Adipose tissue (tissue), 3 donors: ENCODE results near the gene FLT4. TPM values are rescaled to one million over a fixed set of nuclear protein-coding genes. Genes with fewer than 3 reads are reported as not detected.
"Not testable (repeated sequence)": the region's sequence is repeated elsewhere in the genome, so short reads cannot be mapped to it uniquely, and the experiment has no call there.

Experiments
- H3K27ac ChIP-seq: one replicate; pipeline ENCODE4 v1.5.1; 2013; ENCODE audit warnings: low read depth, low read length
- WGBS, 3 donors: extraction: QIAGEN DNeasy Blood & Tissue Kit; methylation state at CpG; one replicate each; pipeline ENCODE4 v1.1.7; 2013; 5-methylcytosine and 5-hydroxymethylcytosine counted together
- polyA plus RNA-seq, 3 donors: library from polyadenylated mRNA; stranded (reverse); fragments of 200-250 nt; gene quantifications; one replicate each; pipeline ENCODE4 v1.2.3, GENCODE V29; 2013
- donor health status: healthy with polysubstance abuse.
- donor health status: Bipolar disorder and iron deficiency.
- donor health status: healthy.

FLT4 gene
- polyA plus RNA-seq, result 10 to 100 TPM in 2 of 3 donors, 1 to 10 TPM in 1; 2.9 to 24.7 (median 13.1) TPM

DNA sequence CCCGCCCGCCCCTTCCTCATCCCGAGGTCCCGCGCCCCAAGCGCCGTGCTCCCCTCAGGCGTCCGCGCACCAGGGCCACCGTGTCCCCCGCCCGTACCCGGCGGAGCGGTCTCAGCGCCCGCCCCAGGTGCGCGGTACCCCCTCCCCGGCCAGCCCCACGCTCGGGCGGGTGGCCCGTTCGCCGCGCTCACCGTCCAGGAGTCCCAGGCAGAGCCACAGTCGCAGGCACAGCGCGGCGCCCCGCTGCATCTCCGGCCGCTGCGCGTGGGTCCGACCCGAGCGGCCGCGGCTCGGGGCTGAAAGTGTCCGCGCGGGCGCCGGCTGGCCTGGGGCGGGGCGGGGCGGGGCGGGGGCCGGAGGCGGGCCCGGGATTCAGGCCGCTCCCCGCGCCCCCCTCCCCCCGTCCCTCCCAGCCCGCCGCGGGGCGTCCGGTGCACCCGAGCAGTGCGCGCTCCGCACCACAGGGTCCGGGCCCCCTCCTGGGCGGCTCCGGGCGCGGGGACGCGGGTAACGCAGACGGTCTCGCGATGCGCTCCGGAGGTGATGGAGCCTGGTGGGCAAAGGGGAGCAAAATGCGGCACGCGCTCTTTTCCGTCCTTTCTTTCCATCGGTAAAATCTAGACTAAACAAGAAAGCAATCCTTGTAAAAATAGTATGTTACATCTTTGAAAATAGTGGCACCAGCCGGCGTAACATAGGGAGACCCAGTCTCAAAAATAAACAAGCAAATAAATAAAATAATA lies at the start of gene FLT4:
Gene FLT4 (minus strand): TSS at position 304 of the 743 bp plus-strand sequence. CDS start 55 bp downstream, at position 249.
- WGBS, 3 donors, result 1 to 2% (median 1%) methylated on average over 58 to 89 of the region's 89 CpGs
- no peak within 1 kb of the TSS for H3K27ac ChIP-seq

DNA sequence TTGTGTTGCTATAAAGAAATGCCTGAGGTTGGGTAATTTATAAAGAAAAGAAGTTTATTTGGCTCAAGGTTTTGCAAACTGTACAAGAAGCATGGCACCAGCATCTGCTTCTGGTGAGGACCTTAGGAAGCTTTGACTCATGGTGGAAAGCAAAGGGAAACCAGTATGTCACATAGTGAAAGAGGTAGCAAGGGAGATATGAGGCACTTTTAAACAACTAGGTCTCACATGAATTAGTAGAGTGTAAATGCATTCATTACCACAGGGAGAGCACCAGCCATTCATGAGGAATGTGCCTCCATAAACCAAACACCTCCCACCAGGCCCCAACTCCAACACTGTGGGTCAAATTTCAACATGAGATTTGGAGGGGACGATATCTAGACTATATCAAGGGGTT lies 49.6 kb upstream of the FLT4 start:
- 62 to 83% (median 83%) methylated on average over 1 of the region's 1 CpG for WGBS, 3 donors
- no peak overlapping the region for H3K27ac ChIP-seq

DNA sequence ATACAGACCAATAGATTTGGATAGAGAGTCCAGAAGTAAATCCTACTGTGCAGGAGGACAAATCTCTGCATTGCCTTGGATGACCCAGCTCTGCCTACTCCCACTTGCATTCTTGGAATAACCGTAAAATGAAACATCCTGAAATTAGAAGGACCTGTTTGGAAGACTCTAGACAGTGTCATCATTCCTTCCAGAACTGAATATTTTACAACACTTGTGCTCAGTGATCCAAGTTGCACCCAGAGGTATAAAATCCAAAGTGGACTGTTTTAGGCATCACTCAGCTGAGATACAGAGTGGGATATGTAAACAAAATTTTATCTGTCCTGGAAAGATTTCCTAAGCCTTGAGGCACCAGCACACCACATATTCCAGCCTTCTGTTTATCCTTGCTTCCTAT lies 46.7 kb upstream of the FLT4 start:
- no peak overlapping the region for H3K27ac ChIP-seq
- 67 to 82% (median 81%) methylated on average over 1 of the region's 1 CpG for WGBS, 3 donors

DNA sequence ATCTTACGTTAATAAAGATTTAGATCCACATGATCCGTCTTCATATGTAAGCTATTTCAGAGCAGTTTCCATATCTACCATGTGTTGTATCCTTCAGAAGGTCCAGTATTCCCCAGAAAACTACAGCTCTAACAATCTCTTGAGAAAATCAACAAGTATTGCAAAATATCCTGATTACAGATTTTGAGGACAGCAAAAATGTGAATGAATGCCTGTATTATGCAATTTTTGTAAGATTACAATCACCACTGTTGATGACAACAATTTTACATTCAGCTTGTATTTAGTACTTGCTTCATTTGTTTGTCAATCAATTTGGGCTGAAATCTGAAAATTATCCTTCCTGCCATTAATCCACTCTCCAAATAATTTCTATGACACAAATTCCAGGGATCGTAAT lies 43.0 kb upstream of the FLT4 start:
- WGBS, 3 donors, result 57 to 85% (median 64%) methylated on average over 3 of the region's 3 CpGs
- no peak overlapping the region for H3K27ac ChIP-seq

DNA sequence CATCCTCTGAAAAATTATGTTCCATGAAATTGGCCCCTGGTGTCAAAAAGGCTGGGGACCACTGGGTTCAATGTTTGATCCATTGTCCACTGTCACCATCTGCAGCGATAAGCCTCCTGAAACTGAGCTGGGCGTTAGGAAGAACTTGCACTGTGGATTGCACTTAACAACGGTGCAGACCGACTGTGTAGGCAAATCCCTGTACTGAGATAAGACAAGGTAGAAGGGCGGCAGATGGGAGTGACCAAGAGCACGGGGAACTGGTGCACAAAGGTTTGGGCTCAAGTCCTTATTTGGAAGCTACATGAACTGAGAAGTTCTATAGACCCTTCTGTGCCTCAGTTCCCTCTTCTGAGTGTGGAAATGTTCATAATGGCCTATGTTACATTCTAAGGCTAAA lies 41.6 kb upstream of the FLT4 start:
- WGBS, 3 donors, result 60 to 90% (median 78%) methylated on average over 6 of the region's 6 CpGs
- no peak overlapping the region for H3K27ac ChIP-seq

DNA sequence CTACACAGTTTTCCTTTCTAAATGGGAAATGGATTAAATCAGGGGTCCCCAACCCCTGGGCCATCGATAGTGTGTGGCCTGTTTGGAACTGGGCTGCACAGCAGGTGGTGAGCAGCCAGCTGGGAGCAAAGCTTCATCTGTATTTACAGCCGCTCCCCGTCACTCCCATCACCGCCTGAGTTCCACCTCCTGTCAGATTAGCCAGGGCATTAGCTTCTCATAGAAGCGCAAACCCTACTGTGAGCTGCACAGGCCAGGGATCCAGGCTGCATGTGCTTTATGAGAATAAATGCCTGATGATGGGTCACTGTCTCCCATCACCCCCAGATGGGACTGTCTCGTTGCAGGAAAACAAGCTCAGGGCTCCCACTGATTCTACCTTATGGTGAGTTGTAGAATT lies 41.2 kb upstream of the FLT4 start:
- no peak overlapping the region for H3K27ac ChIP-seq
- 46 to 80% (median 68%) methylated on average over 6 of the region's 6 CpGs for WGBS, 3 donors

DNA sequence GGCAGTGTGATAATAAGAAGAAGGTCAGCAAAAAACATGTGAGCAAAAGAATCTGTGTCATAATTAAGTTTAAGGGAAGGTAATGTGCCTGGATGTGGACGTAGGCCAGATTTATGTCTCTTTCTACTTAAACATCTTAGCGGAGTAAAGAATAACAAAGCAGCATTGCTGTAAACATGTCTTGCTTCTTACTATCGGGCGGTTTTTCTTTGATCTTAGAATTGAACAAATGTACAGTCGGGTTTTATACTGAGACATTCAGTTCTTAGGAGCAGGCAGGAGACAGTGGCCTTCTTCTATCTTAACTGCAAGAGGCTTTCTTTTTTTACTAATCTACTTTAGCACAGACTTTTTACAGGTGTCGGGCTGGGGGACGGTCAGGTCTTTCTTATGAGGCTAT lies 40.4 kb upstream of the FLT4 start:
- 67 to 71% (median 70%) methylated on average over 7 of the region's 7 CpGs for WGBS, 3 donors
- H3K27ac ChIP-seq, result no peak overlapping the region

DNA sequence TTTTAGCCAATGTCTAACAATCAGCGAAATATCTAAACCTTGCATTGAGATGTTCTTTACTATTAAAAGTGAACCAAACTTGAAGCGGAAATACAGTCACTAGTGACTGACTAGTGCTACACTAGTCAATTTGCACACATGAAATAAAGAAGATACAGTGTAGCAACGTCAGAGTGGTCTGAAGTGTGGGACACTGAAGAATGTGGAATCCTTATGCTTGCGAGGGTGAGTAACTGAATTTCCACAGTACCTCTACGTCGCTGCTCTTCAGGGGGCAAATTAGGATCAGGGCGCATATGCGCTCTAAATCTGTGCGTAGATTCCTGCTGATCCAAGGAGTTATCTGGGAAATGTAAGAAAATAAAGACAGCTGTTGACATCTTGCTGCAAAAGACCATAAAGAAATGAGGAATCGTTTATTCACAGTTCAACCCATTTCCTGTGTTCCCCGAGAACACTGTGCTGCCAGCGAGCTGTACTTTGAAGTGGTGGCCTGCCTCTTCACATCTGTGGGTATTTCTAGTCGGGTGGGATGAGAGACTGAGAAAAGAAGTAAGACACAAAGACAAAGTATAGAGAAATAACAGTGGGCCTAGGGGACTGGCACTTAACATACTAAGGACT lies 39.8 kb upstream of the FLT4 start:
- WGBS, 3 donors, result 60 to 71% (median 60%) methylated on average over 13 of the region's 13 CpGs
- no peak overlapping the region for H3K27ac ChIP-seq

DNA sequence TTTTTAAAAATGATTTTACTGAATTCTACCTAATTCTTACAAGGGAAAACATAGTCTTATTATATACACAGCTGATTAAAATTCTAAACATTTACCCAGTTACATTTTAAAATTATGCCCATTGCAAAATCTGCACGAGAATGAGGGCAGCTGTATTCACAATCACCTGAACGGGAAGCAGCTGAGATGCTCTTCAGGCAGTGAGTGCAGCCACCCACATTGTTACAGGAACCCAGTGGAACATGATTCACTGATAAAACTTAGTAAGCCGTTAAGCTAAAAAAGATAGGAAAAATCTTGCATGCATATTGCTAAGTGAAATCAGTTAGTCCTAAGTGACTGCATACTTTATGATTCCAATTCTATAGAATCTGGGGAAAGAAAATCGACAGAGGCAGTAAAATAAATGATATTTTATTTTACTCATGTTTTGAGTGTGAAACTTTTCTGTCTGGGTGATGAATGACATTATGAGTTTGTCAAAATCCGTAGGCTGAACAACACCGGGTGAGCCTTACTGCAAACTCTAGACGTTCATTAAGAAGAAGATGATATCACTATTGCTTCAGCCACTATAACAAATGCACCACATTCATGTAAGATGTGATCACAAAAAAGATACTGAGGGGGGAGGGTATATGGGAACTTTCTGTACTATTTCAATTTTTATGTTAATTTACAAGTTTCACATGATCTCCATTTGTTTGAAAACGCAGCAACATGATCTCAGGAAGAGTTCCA lies 39.1 kb upstream of the FLT4 start:
- WGBS, 3 donors, result 43 to 51% (median 48%) methylated on average over 8 of the region's 8 CpGs
- H3K27ac ChIP-seq, result no peak overlapping the region

DNA sequence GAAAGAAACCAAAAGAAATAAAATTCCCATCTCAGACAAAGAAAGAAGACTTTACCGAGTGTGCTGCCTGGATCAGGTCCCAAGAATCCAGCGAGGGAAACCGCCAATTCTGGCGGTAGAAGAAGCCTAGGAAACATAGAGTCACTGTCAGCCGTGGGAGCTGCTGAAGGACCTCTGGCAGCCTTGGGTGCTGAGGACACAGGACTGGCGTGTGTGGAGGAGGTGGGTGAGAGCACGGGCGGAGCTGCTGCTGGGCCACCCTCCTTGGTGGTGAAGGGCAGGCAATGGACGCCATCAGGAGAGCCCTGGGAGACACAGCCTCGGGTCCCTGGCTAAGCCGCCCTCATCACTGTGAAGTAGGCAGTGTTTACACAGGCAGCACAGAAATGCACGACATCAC lies 37.4 kb upstream of the FLT4 start:
- 60 to 64% (median 61%) methylated on average over 11 to 12 of the region's 12 CpGs for WGBS, 3 donors
- not testable (repeated sequence) for H3K27ac ChIP-seq

DNA sequence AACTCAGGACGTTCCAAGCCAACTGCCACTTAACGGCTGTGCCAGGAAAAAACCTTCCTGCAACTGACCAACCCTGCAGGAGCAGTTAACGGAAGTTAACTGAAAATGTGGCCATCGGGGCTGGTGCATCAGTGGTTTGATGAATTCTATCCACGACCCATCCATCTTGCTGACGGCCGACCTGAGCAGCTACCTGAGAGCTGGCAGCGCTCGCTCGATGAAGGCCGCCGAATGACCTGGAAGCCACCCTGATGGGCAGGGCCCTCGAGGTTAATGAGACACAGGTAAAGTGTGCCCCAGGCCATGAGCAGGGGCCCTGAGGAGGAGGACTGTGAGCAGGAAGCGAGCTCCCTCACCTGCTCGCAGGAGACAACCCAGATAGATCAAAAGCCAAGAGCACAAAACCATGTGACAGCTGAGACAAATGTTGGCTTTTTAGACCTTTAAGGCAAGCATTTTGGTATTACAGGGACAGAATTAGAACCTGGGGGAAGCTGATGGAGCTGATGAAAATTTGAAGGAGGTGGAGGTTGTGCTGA lies 35.3 kb upstream of the FLT4 start:
- no peak overlapping the region for H3K27ac ChIP-seq
- WGBS, 3 donors, result 58 to 81% (median 78%) methylated on average over 15 of the region's 15 CpGs

DNA sequence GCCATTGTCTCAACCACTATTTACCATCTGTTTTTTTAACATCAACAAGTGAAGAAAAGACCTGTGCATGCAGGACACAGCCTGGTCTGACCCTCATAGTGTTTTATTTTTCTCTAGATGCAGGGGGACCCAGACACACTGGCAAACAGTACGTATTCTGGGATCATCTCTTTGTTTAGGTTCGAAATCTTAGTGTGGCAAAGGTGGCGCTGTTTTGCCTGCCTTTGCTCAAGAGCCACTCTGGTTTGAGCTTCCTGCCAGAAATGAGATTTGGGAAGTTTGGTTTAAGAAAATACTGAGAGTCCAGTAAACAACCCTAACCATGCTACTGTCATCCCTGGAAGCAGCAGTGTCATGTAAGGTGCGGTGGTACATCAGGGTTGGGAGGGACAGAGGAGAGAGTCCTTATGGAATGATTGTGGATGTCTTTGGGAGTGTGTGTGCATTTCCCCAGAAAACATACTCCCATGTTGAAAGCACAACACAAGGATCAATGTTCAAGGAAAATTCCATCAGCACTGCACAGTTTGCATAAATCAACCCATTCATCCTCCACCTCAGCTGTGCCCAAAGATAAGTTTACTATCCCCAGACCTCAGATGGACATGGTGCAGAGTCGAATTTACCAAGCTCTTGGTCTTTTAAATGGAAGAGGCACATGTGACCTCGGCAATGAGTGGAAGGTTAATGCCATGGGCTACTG lies 34.0 kb upstream of the FLT4 start:
- 71 to 85% (median 77%) methylated on average over 6 of the region's 6 CpGs for WGBS, 3 donors
- H3K27ac ChIP-seq, result no peak overlapping the region

DNA sequence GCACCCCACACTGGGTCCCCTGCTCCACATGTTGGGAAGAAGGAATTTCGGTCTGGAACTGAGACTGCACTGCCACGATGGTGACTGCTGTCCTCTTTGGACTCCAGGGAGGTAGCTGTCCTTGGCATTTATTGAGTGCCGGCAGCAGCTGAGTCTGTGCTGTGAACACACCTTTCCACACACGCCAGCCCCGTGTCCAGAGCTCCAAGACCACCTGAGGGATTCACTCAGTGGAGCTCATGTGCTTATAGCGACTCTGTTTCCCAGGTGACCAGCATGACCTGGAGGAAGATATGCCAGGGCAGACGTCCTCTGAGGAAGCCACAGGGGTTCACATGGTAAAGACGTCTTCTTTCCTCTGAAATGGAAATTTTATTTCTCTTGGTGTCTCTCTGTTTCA lies 33.2 kb upstream of the FLT4 start:
- H3K27ac ChIP-seq, result no peak overlapping the region
- WGBS, 3 donors, result 54 to 75% (median 74%) methylated on average over 8 of the region's 8 CpGs

DNA sequence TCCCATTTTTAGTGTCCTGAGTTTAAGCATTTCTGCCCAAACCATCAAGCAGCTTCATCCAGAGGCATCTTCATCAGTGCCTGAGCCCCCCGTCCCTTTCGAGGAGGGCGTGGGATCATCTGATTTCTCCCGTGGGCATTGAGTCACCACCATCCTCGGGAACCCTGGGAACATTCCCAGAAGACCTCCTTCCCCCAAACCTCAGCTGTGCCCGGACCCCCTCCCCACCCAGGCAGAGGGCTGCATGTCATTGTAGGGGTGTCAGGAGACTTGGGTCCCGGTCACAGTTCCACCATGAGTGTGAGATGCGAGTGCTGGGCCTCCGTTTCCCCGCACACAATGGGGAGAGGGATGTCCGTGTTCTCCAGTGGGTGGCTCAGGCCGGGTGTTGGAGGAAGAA lies 32.6 kb upstream of the FLT4 start:
- 81 to 83% (median 81%) methylated on average over 11 to 12 of the region's 12 CpGs for WGBS, 3 donors
- not testable (repeated sequence) for H3K27ac ChIP-seq

DNA sequence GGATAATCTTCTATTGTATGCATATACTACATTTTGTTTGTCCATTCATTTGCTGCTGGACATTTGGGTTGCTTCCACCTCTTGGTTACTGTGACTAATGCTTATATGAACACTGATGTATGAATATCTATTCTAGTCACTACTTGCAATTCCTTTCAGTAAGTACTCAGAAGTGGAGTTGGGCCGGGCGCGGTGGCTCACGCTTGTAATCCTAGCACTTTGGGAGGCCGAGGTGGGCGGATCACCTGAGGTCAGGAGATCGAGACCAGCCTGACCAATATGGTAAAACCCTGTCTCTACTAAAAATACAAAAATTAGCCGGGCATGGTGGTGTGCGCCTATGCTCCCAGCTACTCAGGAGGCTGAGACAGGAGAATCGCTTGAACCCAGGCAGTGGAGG lies 28.9 kb upstream of the FLT4 start:
- H3K27ac ChIP-seq, result not testable (repeated sequence)
- 90 to 94% (median 91%) methylated on average over 10 of the region's 10 CpGs for WGBS, 3 donors

DNA sequence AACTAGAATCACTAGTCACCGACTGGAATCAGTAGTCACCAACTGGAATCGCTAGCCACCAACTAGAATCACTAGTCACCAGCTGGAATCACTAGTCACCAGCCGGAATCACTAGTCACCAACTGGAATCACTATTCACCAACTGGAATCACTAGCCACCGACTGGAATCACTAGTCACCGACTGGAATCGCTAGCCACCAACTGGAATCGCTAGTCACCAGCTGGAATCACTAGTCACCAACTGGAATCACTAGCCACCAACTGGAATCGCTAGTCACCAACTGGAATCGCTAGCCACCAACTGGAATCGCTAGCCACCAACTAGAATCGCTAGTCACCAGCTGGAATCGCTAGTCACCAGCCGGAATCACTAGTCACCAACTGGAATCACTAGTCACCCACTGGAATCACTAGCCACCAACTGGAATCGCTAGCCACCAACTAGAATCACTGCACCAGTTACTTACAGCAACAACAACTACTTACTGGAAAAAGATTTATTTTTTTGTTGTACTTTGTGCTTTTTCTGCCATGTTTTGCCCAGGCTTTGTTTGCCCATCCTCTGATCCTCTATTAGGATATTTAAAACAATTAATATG lies 25.7 kb upstream of the FLT4 start:
- 88 to 96% (median 89%) methylated on average over 14 of the region's 14 CpGs for WGBS, 3 donors
- no peak overlapping the region for H3K27ac ChIP-seq

DNA sequence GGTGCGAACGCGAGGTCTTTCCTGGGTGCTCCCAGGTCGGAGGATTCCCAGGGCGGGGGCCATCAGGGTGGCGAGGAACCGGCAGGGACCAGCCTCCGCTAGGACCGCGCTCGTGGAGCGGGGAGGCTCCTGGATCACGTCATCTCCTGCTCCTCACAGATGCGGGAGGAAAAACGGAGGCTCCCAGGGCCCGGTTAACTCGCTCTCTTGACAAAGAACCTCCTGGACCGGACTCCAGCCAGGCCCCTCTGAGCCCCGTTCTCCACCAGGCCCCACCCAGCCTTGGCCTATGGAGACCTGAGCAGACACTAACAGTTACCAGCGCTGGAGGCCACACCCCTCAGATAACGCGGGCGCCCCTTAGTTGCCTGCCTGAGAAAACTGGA lies 24.7 kb upstream of the FLT4 start:
- 2 to 12% (median 2%) methylated on average over 22 to 23 of the region's 23 CpGs for WGBS, 3 donors
- H3K27ac ChIP-seq, result not testable (repeated sequence)

DNA sequence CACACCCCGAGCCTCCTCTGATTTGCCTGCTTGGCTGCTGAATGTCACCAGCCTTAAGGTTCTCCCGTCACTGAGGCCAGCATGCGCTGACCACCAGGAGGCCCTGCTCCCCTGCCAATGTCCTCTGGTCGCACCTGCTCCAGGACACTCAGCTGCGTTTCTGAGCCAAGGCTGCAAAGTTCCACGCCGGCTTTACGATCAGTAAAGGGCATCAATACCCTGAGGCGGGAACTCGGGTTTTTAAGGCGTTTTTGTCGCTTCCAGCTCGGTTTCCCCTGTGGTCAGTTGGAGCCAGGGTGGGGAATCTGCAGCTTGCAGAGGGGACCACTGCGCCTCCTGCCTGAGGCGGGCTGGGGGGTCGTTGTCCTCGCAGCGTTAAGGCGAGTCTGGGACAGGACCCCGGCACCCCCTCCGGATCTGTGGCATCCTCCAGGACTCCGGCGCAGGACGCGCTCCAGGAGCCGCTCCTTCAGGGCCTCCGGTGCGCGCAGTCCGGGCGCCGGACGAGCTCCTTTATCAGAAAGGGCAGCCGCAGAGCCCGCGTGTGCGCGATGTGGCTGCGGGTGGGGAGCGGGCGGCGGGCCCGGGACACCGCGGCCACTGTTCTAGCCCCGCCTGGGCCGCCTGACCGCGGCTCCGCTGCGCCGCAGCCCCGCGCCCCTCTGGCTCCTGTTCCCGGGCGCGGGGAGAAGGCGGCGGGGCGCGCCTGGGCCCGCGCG lies 24.1 kb upstream of the FLT4 start:
- WGBS, 3 donors, result 6 to 9% (median 8%) methylated on average over 57 to 64 of the region's 64 CpGs
- H3K27ac ChIP-seq, result no peak overlapping the region
